Mesendoderm (in vitro differentiated cells): Measurements from ENCODE around the gene MEIS1.
A peak's percentile ranks its signal among the peaks of the same experiment; 100 is the strongest.

Experiments
- DNase-seq: peaks from one replicate; pipeline ENCODE4 v3.0.0; 2013
- H2AK5ac ChIP-seq: 2 replicates; pipeline ENCODE4 v1.6.1; 2013; ENCODE audit warnings: low read length, inconsistent platforms
- H2BK120ac ChIP-seq: 2 replicates; pipeline ENCODE4 v1.6.1; 2013; ENCODE audit warnings: low read depth, mild to moderate bottlenecking, low read length, moderate library complexity, mixed read lengths
- H2BK15ac ChIP-seq: replicated peaks from 2 replicates; pipeline ENCODE4 v1.6.1; 2013; ENCODE audit warnings: low read depth, mild to moderate bottlenecking, moderate library complexity
- H2BK5ac ChIP-seq: 2 replicates; pipeline ENCODE4 v1.6.1; 2013; ENCODE audit warnings: low read length, inconsistent platforms
- H3K18ac ChIP-seq: 2 replicates; pipeline ENCODE4 v1.6.1; 2013; ENCODE audit warnings: mild to moderate bottlenecking, low read length, mixed read lengths
- H3K23ac ChIP-seq: one replicate; pipeline ENCODE4 v1.6.1; 2013; ENCODE audit warnings: low read length
- H3K27ac ChIP-seq: 2 replicates; pipeline ENCODE4 v1.5.1; 2013; ENCODE audit warnings: low read depth, mild to moderate bottlenecking, inconsistent platforms, low read length, moderate library complexity
- H3K27me3 ChIP-seq: 2 replicates; pipeline ENCODE4 v1.6.1; 2013; ENCODE audit warnings: low read length, control low read depth, mild to moderate bottlenecking, inconsistent platforms; ENCODE audit not compliant: insufficient read depth, poor library complexity
- H3K36me3 ChIP-seq: 2 replicates; pipeline ENCODE4 v1.6.1; 2013; ENCODE audit warnings: low read length, inconsistent platforms; ENCODE audit not compliant: control insufficient read depth, insufficient read depth
- H3K4ac ChIP-seq: one replicate; pipeline ENCODE4 v1.6.1; 2013; ENCODE audit warnings: low read depth, mild to moderate bottlenecking, low read length, moderate library complexity
- H3K4me1 ChIP-seq: 2 replicates; pipeline ENCODE4 v1.6.1; 2013; ENCODE audit warnings: low read depth, low read length, inconsistent platforms; ENCODE audit not compliant: control insufficient read depth
- H3K4me2 ChIP-seq: 2 replicates; pipeline ENCODE4 v1.6.1; 2013; ENCODE audit warnings: low read length
- H3K4me3 ChIP-seq: 2 replicates; pipeline ENCODE4 v1.5.1; 2013; ENCODE audit warnings: mild to moderate bottlenecking, low read length
- H3K56ac ChIP-seq: one replicate; pipeline ENCODE4 v1.6.1; 2013; ENCODE audit warnings: low read length
- H3K79me1 ChIP-seq: 2 replicates; pipeline ENCODE4 v1.6.1; 2013; ENCODE audit warnings: low read length, inconsistent platforms
- H3K79me2 ChIP-seq: 2 replicates; pipeline ENCODE4 v1.6.1; 2013; ENCODE audit warnings: mild to moderate bottlenecking, low read length; ENCODE audit not compliant: control insufficient read depth, insufficient read depth
- H3K9ac ChIP-seq: 2 replicates; pipeline ENCODE4 v1.6.1; 2013; ENCODE audit warnings: low read length, inconsistent platforms
- H4K5ac ChIP-seq: one replicate; pipeline ENCODE4 v1.6.1; 2013; ENCODE audit warnings: low read length
- H4K8ac ChIP-seq: one replicate; pipeline ENCODE4 v1.6.1; 2013; ENCODE audit warnings: low read depth, mild to moderate bottlenecking, control low read depth, low read length, moderate library complexity
- WGBS: extraction: QIAGEN DNeasy Blood & Tissue Kit; methylation state at CpG from one replicate; pipeline ENCODE4 v1.1.7; 2013; ENCODE audit warnings: low lambda C conversion rate, missing lambda C conversion rate; ENCODE audit not compliant: insufficient coverage; ENCODE audit errors: extremely low coverage; 5-methylcytosine and 5-hydroxymethylcytosine counted together

Gene MEIS1

DNA sequence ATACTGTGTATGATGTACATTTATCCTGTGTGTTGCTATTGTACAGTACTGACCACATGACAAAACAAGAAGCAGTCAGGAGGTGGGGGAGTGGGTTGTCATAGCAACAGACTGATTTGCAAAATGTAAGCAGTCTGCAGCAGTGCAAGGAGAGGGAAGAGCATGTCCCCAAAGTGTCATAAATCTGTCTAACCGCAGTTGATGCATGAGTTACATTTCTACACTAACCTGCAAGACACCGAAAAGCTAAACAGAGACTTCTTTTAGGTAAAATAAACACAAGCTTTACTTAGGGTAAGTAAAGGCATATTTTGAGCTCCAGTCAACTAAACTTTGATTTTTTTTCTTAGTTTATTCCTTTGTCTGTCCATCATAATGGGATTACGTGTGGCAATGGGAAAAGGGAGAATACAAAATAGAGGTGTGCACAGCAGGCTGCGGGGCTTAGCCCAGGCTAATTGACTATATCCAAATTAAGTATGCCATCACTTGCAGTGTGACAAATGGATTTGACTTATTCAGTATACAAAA is 134.5 kb downstream of the MEIS1 start:
- Histone ChIP-seq H4K5ac (no peak overlapping the region), H2AK5ac (no peak overlapping the region), H3K27ac (no peak overlapping the region), H3K18ac (no peak overlapping the region), H3K4me2 (no peak overlapping the region), H3K79me1 (no peaks in the 10 kb centered on the region), H2BK5ac (no peak overlapping the region), H3K79me2 (no peaks in the 10 kb centered on the region), H3K23ac (no peak overlapping the region), H3K4ac (no peak overlapping the region), H3K36me3 (no peaks in the 10 kb centered on the region), H3K4me1 (no peaks in the 10 kb centered on the region), H2BK120ac (no peak overlapping the region), H4K8ac (no peak overlapping the region), H2BK15ac (no peak overlapping the region), H3K9ac (no peak overlapping the region), H3K27me3 (no peaks in the 10 kb centered on the region), H3K4me3 (no peak overlapping the region), H3K56ac (no peak overlapping the region)
- WGBS, result no CpG with 5 or more reads among the region's 4 CpGs
- DNase-seq, result peak; percentile 56

DNA sequence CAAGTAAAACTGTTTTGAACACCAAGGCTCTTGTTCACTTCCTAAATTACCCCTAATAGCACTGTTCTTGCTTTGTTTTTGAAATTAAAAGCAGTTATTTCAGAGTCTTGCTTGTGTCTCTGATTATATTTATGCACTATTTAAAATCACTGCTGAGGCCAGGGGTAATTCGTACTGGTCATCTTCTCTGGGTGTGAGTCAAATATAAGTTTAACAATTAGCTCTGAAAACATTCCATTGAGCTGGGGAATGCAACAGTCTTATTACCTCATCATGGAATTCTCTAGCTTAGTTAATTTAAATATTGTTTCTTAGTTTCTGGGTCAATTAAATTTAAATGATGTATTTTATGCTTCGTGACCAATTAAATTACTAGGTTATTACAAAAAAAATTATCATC is 135.0 kb downstream of the MEIS1 start:
- Histone ChIP-seq H3K23ac (no peak overlapping the region), H3K27ac (no peak overlapping the region), H3K4me1 (no peaks in the 10 kb centered on the region), H3K56ac (no peak overlapping the region), H3K4ac (no peak overlapping the region), H2BK15ac (no peak overlapping the region), H3K9ac (no peak overlapping the region), H3K27me3 (no peaks in the 10 kb centered on the region), H3K79me2 (no peaks in the 10 kb centered on the region), H4K8ac (no peak overlapping the region), H3K4me3 (no peak overlapping the region), H4K5ac (no peak overlapping the region), H2AK5ac (no peak overlapping the region), H3K79me1 (no peaks in the 10 kb centered on the region), H3K36me3 (no peaks in the 10 kb centered on the region), H2BK5ac (no peak overlapping the region), H3K4me2 (no peak overlapping the region), H3K18ac (no peak overlapping the region), H2BK120ac (no peak overlapping the region)
- peak; percentile 27 for DNase-seq
- no CpG with 5 or more reads among the region's 2 CpGs for WGBS

DNA sequence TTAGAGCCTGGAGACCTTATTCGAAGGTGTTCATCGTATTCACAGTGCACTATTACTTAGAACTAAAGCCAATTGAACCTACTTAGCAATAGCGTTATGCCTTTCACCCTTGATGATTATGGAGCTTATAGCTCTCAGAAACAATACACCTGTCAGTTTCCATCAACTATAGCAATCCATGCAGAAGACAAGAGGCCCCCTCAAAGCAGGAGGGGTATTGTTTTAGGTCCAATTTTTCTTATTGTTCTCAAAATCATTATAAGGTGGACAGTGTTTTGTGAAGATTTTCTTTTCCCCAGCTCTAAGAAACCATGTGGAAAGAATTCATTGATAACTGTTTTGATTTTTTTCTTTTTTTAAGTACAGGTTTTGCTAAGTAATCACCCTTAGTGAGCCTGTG is 135.5 kb downstream of the MEIS1 start:
- Histone ChIP-seq H3K27me3 (no peaks in the 10 kb centered on the region), H2BK120ac (no peak overlapping the region), H2BK5ac (no peak overlapping the region), H3K23ac (no peak overlapping the region), H3K79me2 (no peaks in the 10 kb centered on the region), H4K8ac (no peak overlapping the region), H2BK15ac (no peak overlapping the region), H3K27ac (no peak overlapping the region), H2AK5ac (no peak overlapping the region), H3K9ac (no peak overlapping the region), H3K4me3 (no peak overlapping the region), H3K36me3 (no peaks in the 10 kb centered on the region), H3K4ac (no peak overlapping the region), H3K79me1 (no peaks in the 10 kb centered on the region), H3K4me2 (no peak overlapping the region), H3K18ac (no peak overlapping the region), H4K5ac (no peak overlapping the region), H3K4me1 (no peaks in the 10 kb centered on the region), H3K56ac (no peak overlapping the region)
- DNase-seq, result no peak
- no CpG with 5 or more reads among the region's 3 CpGs for WGBS

DNA sequence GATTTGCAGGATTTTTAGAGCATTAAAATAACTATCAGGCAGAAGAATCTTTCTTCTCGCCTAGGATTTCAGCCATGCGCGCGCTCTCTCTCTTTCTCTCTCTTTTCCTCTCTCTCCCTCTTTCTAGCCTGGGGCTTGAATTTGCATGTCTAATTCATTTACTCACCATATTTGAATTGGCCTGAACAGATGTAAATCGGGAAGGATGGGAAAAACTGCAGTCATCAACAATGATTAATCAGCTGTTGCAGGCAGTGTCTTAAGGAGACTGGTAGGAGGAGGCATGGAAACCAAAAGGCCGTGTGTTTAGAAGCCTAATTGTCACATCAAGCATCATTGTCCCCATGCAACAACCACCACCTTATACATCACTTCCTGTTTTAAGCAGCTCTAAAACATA is 137.0 kb downstream of the MEIS1 start:
- H4K8ac ChIP-seq, result no peak overlapping the region
- H3K4me2 ChIP-seq, result no peak overlapping the region
- no peak overlapping the region for H3K18ac ChIP-seq
- no peak overlapping the region for H3K56ac ChIP-seq
- no peak overlapping the region for H3K9ac ChIP-seq
- no peaks in the 10 kb centered on the region for H3K4me1 ChIP-seq
- H3K4ac ChIP-seq, result no peak overlapping the region
- H2BK5ac ChIP-seq, result no peak overlapping the region
- H2BK15ac ChIP-seq, result no peak overlapping the region
- H3K27me3 ChIP-seq, result peaks cover 4% of the 10 kb centered on the region
- no peak overlapping the region for H2BK120ac ChIP-seq
- no peak overlapping the region for H2AK5ac ChIP-seq
- no CpG with 5 or more reads among the region's 6 CpGs for WGBS
- no peaks in the 10 kb centered on the region for H3K36me3 ChIP-seq
- peak; percentile 19 for DNase-seq
- no peaks in the 10 kb centered on the region for H3K79me2 ChIP-seq
- H3K27ac ChIP-seq, result no peak overlapping the region
- H3K79me1 ChIP-seq, result no peaks in the 10 kb centered on the region
- H3K4me3 ChIP-seq, result no peak overlapping the region
- no peak overlapping the region for H3K23ac ChIP-seq
- H4K5ac ChIP-seq, result no peak overlapping the region

DNA sequence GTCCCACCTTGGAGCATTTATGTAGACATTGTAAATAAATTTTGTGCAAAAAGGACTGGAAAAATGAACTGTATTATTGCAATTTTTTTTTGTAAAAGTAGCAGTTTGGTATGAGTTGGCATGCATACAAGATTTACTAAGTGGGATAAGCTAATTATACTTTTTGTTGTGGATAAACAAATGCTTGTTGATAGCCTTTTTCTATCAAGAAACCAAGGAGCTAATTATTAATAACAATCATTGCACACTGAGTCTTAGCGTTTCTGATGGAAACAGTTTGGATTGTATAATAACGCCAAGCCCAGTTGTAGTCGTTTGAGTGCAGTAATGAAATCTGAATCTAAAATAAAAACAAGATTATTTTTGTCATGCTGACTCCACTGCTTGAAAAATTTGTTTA is 137.5 kb downstream of the MEIS1 start:
- no peaks in the 10 kb centered on the region for H3K79me2 ChIP-seq
- H2BK5ac ChIP-seq, result no peak overlapping the region
- H3K27me3 ChIP-seq, result peaks cover 4% of the 10 kb centered on the region
- no peak overlapping the region for H4K8ac ChIP-seq
- no peak overlapping the region for H3K9ac ChIP-seq
- no peaks in the 10 kb centered on the region for H3K79me1 ChIP-seq
- H2BK120ac ChIP-seq, result no peak overlapping the region
- WGBS, result no CpG with 5 or more reads among the region's 3 CpGs
- H4K5ac ChIP-seq, result no peak overlapping the region
- H3K36me3 ChIP-seq, result no peaks in the 10 kb centered on the region
- H3K4me1 ChIP-seq, result no peaks in the 10 kb centered on the region
- no peak overlapping the region for H3K4me2 ChIP-seq
- H3K27ac ChIP-seq, result no peak overlapping the region
- DNase-seq, result no peak
- H3K23ac ChIP-seq, result no peak overlapping the region
- no peak overlapping the region for H3K4ac ChIP-seq
- H2AK5ac ChIP-seq, result no peak overlapping the region
- H2BK15ac ChIP-seq, result no peak overlapping the region
- no peak overlapping the region for H3K4me3 ChIP-seq
- H3K18ac ChIP-seq, result no peak overlapping the region
- H3K56ac ChIP-seq, result no peak overlapping the region

- H3K79me1 ChIP-seq, result no peaks in the 10 kb centered on the region
- no peak overlapping the region for H3K9ac ChIP-seq
- H3K4me2 ChIP-seq, result no peak overlapping the region
- H3K27ac ChIP-seq, result no peak overlapping the region
- peak; percentile 88 for DNase-seq
- no peaks in the 10 kb centered on the region for H3K36me3 ChIP-seq
- H4K5ac ChIP-seq, result no peak overlapping the region
- H2BK120ac ChIP-seq, result no peak overlapping the region
- no peaks in the 10 kb centered on the region for H3K4me1 ChIP-seq
- no peak overlapping the region for H2BK5ac ChIP-seq
- no peak overlapping the region for H3K56ac ChIP-seq
- H2AK5ac ChIP-seq, result no peak overlapping the region
- no peak overlapping the region for H3K18ac ChIP-seq
- H3K79me2 ChIP-seq, result no peaks in the 10 kb centered on the region
- H2BK15ac ChIP-seq, result no peak overlapping the region
- no peak overlapping the region for H3K4me3 ChIP-seq
- H4K8ac ChIP-seq, result no peak overlapping the region
- H3K27me3 ChIP-seq, result peaks cover 8% of the 10 kb centered on the region
- no peak overlapping the region for H3K4ac ChIP-seq
- WGBS, result no CpG with 5 or more reads among the region's 7 CpGs
- no peak overlapping the region for H3K23ac ChIP-seq
Measured at GRCh38 chr2:66573416-66573815, 138.5 kb downstream of the MEIS1 start.
